Stomach (tissue), 4 donors: ENCODE measurements around the gene CNTROB.

Experiments used
- POLR2A ChIP-seq, 4 donors: fragments of 450-650 bp; IDR thresholded peaks; one replicate each; pipeline ENCODE4 v1.6.1; 2016; ENCODE audit warnings: antibody characterized with exemption in 4 of 4, control low read depth in 2 of 4, mild to moderate bottlenecking in 1 of 4, moderate library complexity in 1 of 4
- TF ChIP-seq, protein P1 (sequence below), 7 experiments: fragments of 450-650 bp in 4 of 7; fragments of 200-600 bp in 3 of 7; sonication (generic) in 3 of 7; IDR thresholded peaks; one replicate each; pipeline ENCODE4 v1.5.1; 2016 to 2019; ENCODE audit warnings: antibody characterized with exemption in 7 of 7, control low read depth in 2 of 7, mild to moderate bottlenecking in 1 of 7

GRCh38 chr17:7887482-7888183, 44.4 kb upstream of the CNTROB start:
- TF ChIP-seq POLR2A (IDR thresholded peaks at IDR 0.05): no peak
- TF ChIP-seq, protein P1, sequence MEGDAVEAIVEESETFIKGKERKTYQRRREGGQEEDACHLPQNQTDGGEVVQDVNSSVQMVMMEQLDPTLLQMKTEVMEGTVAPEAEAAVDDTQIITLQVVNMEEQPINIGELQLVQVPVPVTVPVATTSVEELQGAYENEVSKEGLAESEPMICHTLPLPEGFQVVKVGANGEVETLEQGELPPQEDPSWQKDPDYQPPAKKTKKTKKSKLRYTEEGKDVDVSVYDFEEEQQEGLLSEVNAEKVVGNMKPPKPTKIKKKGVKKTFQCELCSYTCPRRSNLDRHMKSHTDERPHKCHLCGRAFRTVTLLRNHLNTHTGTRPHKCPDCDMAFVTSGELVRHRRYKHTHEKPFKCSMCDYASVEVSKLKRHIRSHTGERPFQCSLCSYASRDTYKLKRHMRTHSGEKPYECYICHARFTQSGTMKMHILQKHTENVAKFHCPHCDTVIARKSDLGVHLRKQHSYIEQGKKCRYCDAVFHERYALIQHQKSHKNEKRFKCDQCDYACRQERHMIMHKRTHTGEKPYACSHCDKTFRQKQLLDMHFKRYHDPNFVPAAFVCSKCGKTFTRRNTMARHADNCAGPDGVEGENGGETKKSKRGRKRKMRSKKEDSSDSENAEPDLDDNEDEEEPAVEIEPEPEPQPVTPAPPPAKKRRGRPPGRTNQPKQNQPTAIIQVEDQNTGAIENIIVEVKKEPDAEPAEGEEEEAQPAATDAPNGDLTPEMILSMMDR (IDR thresholded peaks at IDR 0.05): peak in 2 of 7 experiments; percentile 2 to 13
